CD4-positive, CD25-positive, alpha-beta regulatory T cell (primary cell): ENCODE data around the gene GTF3C4. TPM values are rescaled to one million over a fixed set of nuclear protein-coding genes. Genes with fewer than 3 reads are reported as not detected.

Experiments used
- ATAC-seq, 2 donors: fragments of 150-1000 bp; cut with Tn5 transposase; one replicate each; pipeline ENCODE4 v1.10.0; 2021; ENCODE audit warnings: low read depth in 2 of 2, moderate number of reproducible peaks in 2 of 2, moderate library complexity in 1 of 2
- DNase-seq, 3 donors: peaks; one replicate each; pipeline versions ENCODE4 v3.0.0 to v3.0.0-alpha.2; 2012 to 2022; ENCODE audit warnings: mixed read lengths in 1 of 3
- H3K27ac ChIP-seq: one replicate; pipeline ENCODE4 v1.7.0; 2013; ENCODE audit warnings: mild to moderate bottlenecking, low read length; ENCODE audit not compliant: insufficient read depth, poor library complexity, severe bottlenecking
- H3K27me3 ChIP-seq: one replicate; pipeline ENCODE4 v1.7.0; 2013; ENCODE audit warnings: low read length; ENCODE audit not compliant: control insufficient read depth, insufficient read depth
- H3K36me3 ChIP-seq: one replicate; pipeline ENCODE4 v1.7.0; 2013; ENCODE audit warnings: mild to moderate bottlenecking, low read length, moderate library complexity; ENCODE audit not compliant: control insufficient read depth, insufficient read depth
- H3K4me1 ChIP-seq: 2 replicates; pipeline ENCODE4 v1.7.0; 2013; ENCODE audit warnings: mild to moderate bottlenecking, low read length; ENCODE audit not compliant: insufficient read depth, control insufficient read depth, poor library complexity, severe bottlenecking
- H3K4me3 ChIP-seq: one replicate; pipeline ENCODE4 v1.7.0; 2013; ENCODE audit warnings: low read depth, mild to moderate bottlenecking, low read length, moderate library complexity
- H3K9me3 ChIP-seq, 2 experiments: 1 replicate in 1 of 2; 2 replicates in 1 of 2; pipeline ENCODE4 v1.7.0; 2013; ENCODE audit warnings: low read length in 2 of 2, mild to moderate bottlenecking in 1 of 2, moderate library complexity in 1 of 2; ENCODE audit not compliant: control insufficient read depth in 2 of 2
- H3K27ac Mint-ChIP-seq, 3 donors: one replicate each; pipeline ENCODE4 v1.8.0; 2020 to 2022; ENCODE audit warnings: mild to moderate bottlenecking in 3 of 3, mixed read lengths in 3 of 3, moderate library complexity in 2 of 3
- H3K27me3 Mint-ChIP-seq: one replicate; pipeline ENCODE4 v1.8.0; 2022; ENCODE audit warnings: mild to moderate bottlenecking, mixed read lengths
- H3K36me3 Mint-ChIP-seq: one replicate; pipeline ENCODE4 v1.8.0; 2020; ENCODE audit warnings: mixed read lengths
- H3K4me1 Mint-ChIP-seq, 4 donors: one replicate each; pipeline ENCODE4 v1.8.0; 2020 to 2022; ENCODE audit warnings: mixed read lengths in 4 of 4, mild to moderate bottlenecking in 1 of 4
- H3K4me3 Mint-ChIP-seq, 4 donors: one replicate each; pipeline ENCODE4 v1.8.0; 2020 to 2022; ENCODE audit warnings: mild to moderate bottlenecking in 4 of 4, mixed read lengths in 4 of 4, moderate library complexity in 3 of 4
- H3K9me3 Mint-ChIP-seq, 7 donors: one replicate each; pipeline ENCODE4 v1.8.0; 2020 to 2022; ENCODE audit warnings: mixed read lengths in 7 of 7, mild to moderate bottlenecking in 3 of 7, moderate library complexity in 2 of 7
- polyA plus RNA-seq, 4 donors: library from polyadenylated mRNA; unstranded; fragments of 300-500 nt; fragmentation: Illumina TruSeq; gene quantifications; one replicate each; pipeline ENCODE4 v1.2.3, GENCODE V29; 2021
- total RNA-seq: library from RNA; stranded (reverse); gene quantifications from one replicate; pipeline ENCODE4 v1.2.3, GENCODE V29; 2022

The GTF3C4 gene
- total and polyA plus RNA-seq, 5 donors from 2014 or later = 2.8 to 10.2 (median 3.7) TPM

- Mint-ChIP-seq H3K9me3 (peaks cover 0 to 2% (median 0%) of the 10 kb centered on the region in 7 donors), H3K4me3 (no peak overlapping the region), H3K27me3 (peaks cover 48% of the 10 kb centered on the region), H3K4me1 (peaks cover 0 to 6% (median 0%) of the 10 kb centered on the region in 4 donors), H3K36me3 (no peaks in the 10 kb centered on the region), H3K27ac (no peak overlapping the region)
- Histone ChIP-seq H3K4me1 (no peaks in the 10 kb centered on the region), H3K27ac (no peak overlapping the region), H3K9me3 (no peaks in the 10 kb centered on the region), H3K4me3 (no peak overlapping the region), H3K36me3 (no peaks in the 10 kb centered on the region), H3K27me3 (peaks cover 10% of the 10 kb centered on the region)
- ATAC-seq = no peak
- DNase-seq = no peak
These were observed 70.5 kb downstream of the GTF3C4 start for GRCh38 chr9:132740526-132741309.

GRCh38 chr9:132742821-132743311, 72.6 kb downstream of the GTF3C4 start:
- Histone ChIP-seq H3K9me3 (no peaks in the 10 kb centered on the region), H3K4me1 (no peaks in the 10 kb centered on the region), H3K36me3 (no peaks in the 10 kb centered on the region), H3K27ac (no peak overlapping the region), H3K4me3 (no peak overlapping the region), H3K27me3 (peaks cover 13% of the 10 kb centered on the region)
- H3K27me3 Mint-ChIP-seq = peaks cover 55% of the 10 kb centered on the region
- H3K9me3 Mint-ChIP-seq = peaks cover 0 to 2% (median 0%) of the 10 kb centered on the region in 7 donors
- H3K4me3 Mint-ChIP-seq = peak overlapping the region in 1 of 4 donors; percentile 21
- no peaks in the 10 kb centered on the region for H3K36me3 Mint-ChIP-seq
- H3K4me1 Mint-ChIP-seq = peaks cover 0 to 6% (median 0%) of the 10 kb centered on the region in 4 donors
- DNase-seq = no peak
- ATAC-seq = no peak
- H3K27ac Mint-ChIP-seq = no peak overlapping the region

- peaks cover 0 to 2% (median 0%) of the 10 kb centered on the region in 7 donors for H3K9me3 Mint-ChIP-seq
- peaks cover 0 to 6% (median 0%) of the 10 kb centered on the region in 4 donors for H3K4me1 Mint-ChIP-seq
- H3K36me3 Mint-ChIP-seq = no peaks in the 10 kb centered on the region
- no peaks in the 10 kb centered on the region for H3K9me3 ChIP-seq
- no peak overlapping the region for H3K4me3 ChIP-seq
- H3K36me3 ChIP-seq = no peaks in the 10 kb centered on the region
- H3K4me1 ChIP-seq = no peaks in the 10 kb centered on the region
- H3K27ac Mint-ChIP-seq = no peak overlapping the region
- DNase-seq = no peak
- peaks cover 10% of the 10 kb centered on the region for H3K27me3 ChIP-seq
- no peak overlapping the region for H3K4me3 Mint-ChIP-seq
- ATAC-seq = no peak
- H3K27me3 Mint-ChIP-seq = peaks cover 55% of the 10 kb centered on the region
- no peak overlapping the region for H3K27ac ChIP-seq
These were observed 73.7 kb downstream of the GTF3C4 start for GRCh38 chr9:132743931-132744479.

Other genes starting within 250 kb of the GTF3C4 start
- not detected for gene BARHL1, start 87.9 kb upstream of the GTF3C4 start, total RNA-seq
- not detected for gene BARHL1, start 87.9 kb upstream of the GTF3C4 start, polyA plus RNA-seq
- 12.1 TPM for gene DDX31, start 481 bp upstream of the GTF3C4 start, total RNA-seq
- gene DDX31, start 481 bp upstream of the GTF3C4 start, polyA plus RNA-seq = 1 to 10 TPM; 7.1 to 7.4 (median 7.3) TPM
- gene AK8, start 207.8 kb downstream of the GTF3C4 start, total RNA-seq = not detected
- under 1 TPM in 1 of 4 donors, not detected in 3; 0.21 TPM for gene AK8, start 207.8 kb downstream of the GTF3C4 start, polyA plus RNA-seq
- 0.32 TPM for gene SPACA9, start 208.4 kb downstream of the GTF3C4 start, total RNA-seq
- 1 to 10 TPM in 2 of 4 donors, under 1 TPM in 2; 0.61 to 2.2 (median 1.2) TPM for gene SPACA9, start 208.4 kb downstream of the GTF3C4 start, polyA plus RNA-seq